ENCODE results near the gene SLC12A9. TPM values are rescaled to one million over a fixed set of nuclear protein-coding genes. Genes with fewer than 3 reads are reported as not detected.
"Not testable (repeated sequence)": the region's sequence is repeated elsewhere in the genome, so short reads cannot be mapped to it uniquely, and the experiment has no call there.

The SLC12A9 gene
- total and polyA plus RNA-seq, 4 donors = 8.5 to 43.9 (median 27.3) TPM

- no peak for DNase-seq
- 95 to 96% methylated on average over 22 of the region's 22 CpGs for WGBS, 2 donors
- H3K4me1 ChIP-seq (ENCODE audit: control insufficient read depth in 1 of 2, insufficient read depth in 2 of 2, low read length in 2 of 2) = no peaks in the 10 kb centered on the region
- H3K27me3 ChIP-seq (ENCODE audit: control insufficient read depth in 1 of 2, insufficient read depth in 2 of 2, low read length in 1 of 2) = no peaks in the 10 kb centered on the region
- intact Hi-C loops (cut with DNase I) = no loop called here
- no peak overlapping the region for H3K4me3 ChIP-seq (ENCODE audit: low read length in 2 of 2)
- no peak overlapping the region for H3K27ac ChIP-seq (ENCODE audit: low read depth in 1 of 2, low read length in 2 of 2)
- H3K9me3 ChIP-seq (ENCODE audit: control insufficient read depth, low read length) = no peaks in the 10 kb centered on the region
- no peak for ATAC-seq (ENCODE audit: low FRiP score)
- no peaks in the 10 kb centered on the region for H3K36me3 ChIP-seq (ENCODE audit: control insufficient read depth in 1 of 2, insufficient read depth in 2 of 2, low read length in 1 of 2)
These were observed 39.8 kb upstream of the SLC12A9 start for GRCh38 chr7:100812729-100813128.

- H3K27ac ChIP-seq (ENCODE audit: low read depth in 1 of 2, low read length in 2 of 2); H3K36me3 ChIP-seq (ENCODE audit: control insufficient read depth in 1 of 2, insufficient read depth in 2 of 2, low read length in 1 of 2); H3K4me3 ChIP-seq (ENCODE audit: low read length in 2 of 2); ATAC-seq (ENCODE audit: low FRiP score); H3K4me1 ChIP-seq (ENCODE audit: control insufficient read depth in 1 of 2, insufficient read depth in 2 of 2, low read length in 2 of 2); H3K9me3 ChIP-seq (ENCODE audit: control insufficient read depth, low read length); H3K27me3 ChIP-seq (ENCODE audit: control insufficient read depth in 1 of 2, insufficient read depth in 2 of 2, low read length in 1 of 2); DNase-seq; intact Hi-C loops (cut with DNase I): not testable (repeated sequence)
- WGBS, 2 donors = 96% methylated on average over 14 to 16 of the region's 16 CpGs
These were observed 36.0 kb upstream of the SLC12A9 start for GRCh38 chr7:100816515-100816914.

- no peak overlapping the region for H3K27ac ChIP-seq (ENCODE audit: low read depth in 1 of 2, low read length in 2 of 2)
- 98 to 99% methylated on average over 19 of the region's 19 CpGs for WGBS, 2 donors
- intact Hi-C loops (cut with DNase I) = no loop called here
- H3K36me3 ChIP-seq (ENCODE audit: control insufficient read depth in 1 of 2, insufficient read depth in 2 of 2, low read length in 1 of 2) = no peaks in the 10 kb centered on the region
- H3K27me3 ChIP-seq (ENCODE audit: control insufficient read depth in 1 of 2, insufficient read depth in 2 of 2, low read length in 1 of 2) = no peaks in the 10 kb centered on the region
- no peak for ATAC-seq (ENCODE audit: low FRiP score)
- no peak for DNase-seq
- no peaks in the 10 kb centered on the region for H3K4me1 ChIP-seq (ENCODE audit: control insufficient read depth in 1 of 2, insufficient read depth in 2 of 2, low read length in 2 of 2)
- H3K4me3 ChIP-seq (ENCODE audit: low read length in 2 of 2) = no peak overlapping the region
- no peaks in the 10 kb centered on the region for H3K9me3 ChIP-seq (ENCODE audit: control insufficient read depth, low read length)
These were observed 35.4 kb upstream of the SLC12A9 start for GRCh38 chr7:100817097-100817496.

GRCh38 chr7:100818366-100818765 lies 34.1 kb upstream of the SLC12A9 start:
- no peaks in the 10 kb centered on the region for H3K36me3 ChIP-seq (ENCODE audit: control insufficient read depth in 1 of 2, insufficient read depth in 2 of 2, low read length in 1 of 2)
- intact Hi-C loops (cut with DNase I) = no loop called here
- ATAC-seq (ENCODE audit: low FRiP score) = no peak

GRCh38 chr7:100818825-100819224 lies 33.7 kb upstream of the SLC12A9 start:
- intact Hi-C loops (cut with DNase I) = no loop called here
- DNase-seq (no peak), ATAC-seq (ENCODE audit: low FRiP score) (no peak)
- 84 to 91% methylated on average over 6 of the region's 6 CpGs for WGBS, 2 donors
- no peaks in the 10 kb centered on the region for H3K4me1 ChIP-seq (ENCODE audit: control insufficient read depth in 1 of 2, insufficient read depth in 2 of 2, low read length in 2 of 2)
- H3K9me3 ChIP-seq (ENCODE audit: control insufficient read depth, low read length) = no peaks in the 10 kb centered on the region
- no peaks in the 10 kb centered on the region for H3K36me3 ChIP-seq (ENCODE audit: control insufficient read depth in 1 of 2, insufficient read depth in 2 of 2, low read length in 1 of 2)
- no peak overlapping the region for H3K27ac ChIP-seq (ENCODE audit: low read depth in 1 of 2, low read length in 2 of 2)
- H3K27me3 ChIP-seq (ENCODE audit: control insufficient read depth in 1 of 2, insufficient read depth in 2 of 2, low read length in 1 of 2) = no peaks in the 10 kb centered on the region
- no peak overlapping the region for H3K4me3 ChIP-seq (ENCODE audit: low read length in 2 of 2)

More at GRCh38 chr7:100818366-100818765, 34.1 kb upstream of the SLC12A9 start:
- H3K27me3 ChIP-seq (ENCODE audit: control insufficient read depth in 1 of 2, insufficient read depth in 2 of 2, low read length in 1 of 2) = no peaks in the 10 kb centered on the region
- H3K4me1 ChIP-seq (ENCODE audit: control insufficient read depth in 1 of 2, insufficient read depth in 2 of 2, low read length in 2 of 2) = no peaks in the 10 kb centered on the region
- H3K27ac ChIP-seq (ENCODE audit: low read depth in 1 of 2, low read length in 2 of 2) = no peak overlapping the region
- H3K9me3 ChIP-seq (ENCODE audit: control insufficient read depth, low read length) = no peaks in the 10 kb centered on the region
- no peak overlapping the region for H3K4me3 ChIP-seq (ENCODE audit: low read length in 2 of 2)
- DNase-seq = no peak
- 93 to 96% methylated on average over 8 to 9 of the region's 9 CpGs for WGBS, 2 donors

- no peaks in the 10 kb centered on the region for H3K4me1 ChIP-seq (ENCODE audit: control insufficient read depth in 1 of 2, insufficient read depth in 2 of 2, low read length in 2 of 2)
- WGBS, 2 donors = 94% methylated on average over 22 to 23 of the region's 23 CpGs
- no peak overlapping the region for H3K27ac ChIP-seq (ENCODE audit: low read depth in 1 of 2, low read length in 2 of 2)
- no peaks in the 10 kb centered on the region for H3K36me3 ChIP-seq (ENCODE audit: control insufficient read depth in 1 of 2, insufficient read depth in 2 of 2, low read length in 1 of 2)
- intact Hi-C loops (cut with DNase I) = no loop called here
- no peaks in the 10 kb centered on the region for H3K9me3 ChIP-seq (ENCODE audit: control insufficient read depth, low read length)
- no peak for ATAC-seq (ENCODE audit: low FRiP score)
- no peak overlapping the region for H3K4me3 ChIP-seq (ENCODE audit: low read length in 2 of 2)
- no peak for DNase-seq
- no peaks in the 10 kb centered on the region for H3K27me3 ChIP-seq (ENCODE audit: control insufficient read depth in 1 of 2, insufficient read depth in 2 of 2, low read length in 1 of 2)
These were observed 32.9 kb upstream of the SLC12A9 start for GRCh38 chr7:100819586-100819985.

GRCh38 chr7:100822236-100823139 lies 30.0 kb upstream of the SLC12A9 start:
- Histone ChIP-seq H3K4me1 (ENCODE audit: control insufficient read depth in 1 of 2, insufficient read depth in 2 of 2, low read length in 2 of 2) (no peaks in the 10 kb centered on the region), H3K4me3 (ENCODE audit: low read length in 2 of 2) (no peak overlapping the region), H3K27ac (ENCODE audit: low read depth in 1 of 2, low read length in 2 of 2) (no peak overlapping the region), H3K36me3 (ENCODE audit: control insufficient read depth in 1 of 2, insufficient read depth in 2 of 2, low read length in 1 of 2) (no peaks in the 10 kb centered on the region), H3K9me3 (ENCODE audit: control insufficient read depth, low read length) (no peaks in the 10 kb centered on the region), H3K27me3 (ENCODE audit: control insufficient read depth in 1 of 2, insufficient read depth in 2 of 2, low read length in 1 of 2) (no peaks in the 10 kb centered on the region)
- 92 to 94% methylated on average over 31 to 43 of the region's 43 CpGs for WGBS, 2 donors
- intact Hi-C loops (cut with DNase I) = no loop called here
- no peak for ATAC-seq (ENCODE audit: low FRiP score)
- no peak for DNase-seq

GRCh38 chr7:100823140-100823525 lies 29.4 kb upstream of the SLC12A9 start:
- Histone ChIP-seq H3K9me3 (ENCODE audit: control insufficient read depth, low read length) (no peaks in the 10 kb centered on the region), H3K4me3 (ENCODE audit: low read length in 2 of 2) (no peak overlapping the region), H3K27ac (ENCODE audit: low read depth in 1 of 2, low read length in 2 of 2) (no peak overlapping the region), H3K4me1 (ENCODE audit: control insufficient read depth in 1 of 2, insufficient read depth in 2 of 2, low read length in 2 of 2) (no peaks in the 10 kb centered on the region), H3K36me3 (ENCODE audit: control insufficient read depth in 1 of 2, insufficient read depth in 2 of 2, low read length in 1 of 2) (no peaks in the 10 kb centered on the region), H3K27me3 (ENCODE audit: control insufficient read depth in 1 of 2, insufficient read depth in 2 of 2, low read length in 1 of 2) (no peaks in the 10 kb centered on the region)
- 79 to 90% methylated on average over 7 of the region's 7 CpGs for WGBS, 2 donors
- no peak for DNase-seq
- ATAC-seq (ENCODE audit: low FRiP score) = no peak
- intact Hi-C loops (cut with DNase I) = no loop called here

- Histone ChIP-seq H3K36me3 (ENCODE audit: control insufficient read depth in 1 of 2, insufficient read depth in 2 of 2, low read length in 1 of 2) (no peaks in the 10 kb centered on the region), H3K4me1 (ENCODE audit: control insufficient read depth in 1 of 2, insufficient read depth in 2 of 2, low read length in 2 of 2) (no peaks in the 10 kb centered on the region), H3K27me3 (ENCODE audit: control insufficient read depth in 1 of 2, insufficient read depth in 2 of 2, low read length in 1 of 2) (no peaks in the 10 kb centered on the region), H3K4me3 (ENCODE audit: low read length in 2 of 2) (no peak overlapping the region), H3K27ac (ENCODE audit: low read depth in 1 of 2, low read length in 2 of 2) (no peak overlapping the region), H3K9me3 (ENCODE audit: control insufficient read depth, low read length) (no peaks in the 10 kb centered on the region)
- intact Hi-C loops (cut with DNase I) = no loop called here
- WGBS, 2 donors = 95% methylated on average over 30 to 31 of the region's 31 CpGs
- ATAC-seq (ENCODE audit: low FRiP score) (no peak), DNase-seq (no peak)
These were observed 29.0 kb upstream of the SLC12A9 start for GRCh38 chr7:100823534-100823933.
